ENCODE measurements around the gene SLC9A1. TPM values are rescaled to one million over a fixed set of nuclear protein-coding genes. Genes with fewer than 3 reads are reported as not detected.

Gene SLC9A1
- total and polyA plus RNA-seq, 2 donors (not counting 1 experiment from before 2014, with no cell fraction given) = 7.3 to 22.5 TPM

- Histone ChIP-seq H2AFZ (ENCODE audit: insufficient read depth, low read depth, low read length, poor library complexity, severe bottlenecking) (no peak overlapping the region), H3K79me2 (ENCODE audit: control insufficient read depth, insufficient read depth, low read length) (peaks cover 63% of the 10 kb centered on the region), H3K4me2 (replicated peaks; ENCODE audit: low read depth, low read length, poor library complexity, severe bottlenecking) (no peak overlapping the region), H3K36me3 (replicated peaks in 1 of 2; ENCODE audit: control extremely low read depth in 1 of 2, control insufficient read depth in 1 of 2, extremely low read depth in 1 of 2, insufficient read depth in 2 of 2, low read length in 1 of 2) (peaks cover 0 to 7% of the 10 kb centered on the region in 2 experiments), H3K27ac (ENCODE audit: low read length in 2 of 2) (no peak overlapping the region), H3K9me3 (ENCODE audit: control extremely low read depth in 1 of 3, control insufficient read depth in 2 of 3, insufficient read depth in 1 of 3, low read length in 2 of 3) (no peaks in the 10 kb centered on the region), H3K9ac (ENCODE audit: low read length) (no peak overlapping the region), H3K4me1 (ENCODE audit: control insufficient read depth in 2 of 2, insufficient read depth in 2 of 2, low read length in 2 of 2) (peaks cover 3 to 23% of the 10 kb centered on the region in 2 donors), H3K27me3 (replicated peaks in 1 of 4; ENCODE audit: control extremely low read depth in 1 of 4, control insufficient read depth in 3 of 4, insufficient read depth in 4 of 4, low read length in 3 of 4) (no peaks in the 10 kb centered on the region), H3K4me3 (ENCODE audit: control extremely low read depth in 1 of 5, extremely low read depth in 1 of 5, insufficient read depth in 1 of 5, low read depth in 2 of 5, low read length in 4 of 5) (no peak overlapping the region), H4K20me1 (ENCODE audit: control insufficient read depth, insufficient read depth, low read length, poor library complexity, severe bottlenecking) (no peaks in the 10 kb centered on the region)
- Mint-ChIP-seq H3K9me3 (ENCODE audit: insufficient read depth) (no peaks in the 10 kb centered on the region), H3K4me1 (peaks cover 33% of the 10 kb centered on the region), H3K27ac (no peak overlapping the region), H3K4me3 (no peak overlapping the region), H3K27me3 (no peaks in the 10 kb centered on the region)
- TF ChIP-seq, protein P1, sequence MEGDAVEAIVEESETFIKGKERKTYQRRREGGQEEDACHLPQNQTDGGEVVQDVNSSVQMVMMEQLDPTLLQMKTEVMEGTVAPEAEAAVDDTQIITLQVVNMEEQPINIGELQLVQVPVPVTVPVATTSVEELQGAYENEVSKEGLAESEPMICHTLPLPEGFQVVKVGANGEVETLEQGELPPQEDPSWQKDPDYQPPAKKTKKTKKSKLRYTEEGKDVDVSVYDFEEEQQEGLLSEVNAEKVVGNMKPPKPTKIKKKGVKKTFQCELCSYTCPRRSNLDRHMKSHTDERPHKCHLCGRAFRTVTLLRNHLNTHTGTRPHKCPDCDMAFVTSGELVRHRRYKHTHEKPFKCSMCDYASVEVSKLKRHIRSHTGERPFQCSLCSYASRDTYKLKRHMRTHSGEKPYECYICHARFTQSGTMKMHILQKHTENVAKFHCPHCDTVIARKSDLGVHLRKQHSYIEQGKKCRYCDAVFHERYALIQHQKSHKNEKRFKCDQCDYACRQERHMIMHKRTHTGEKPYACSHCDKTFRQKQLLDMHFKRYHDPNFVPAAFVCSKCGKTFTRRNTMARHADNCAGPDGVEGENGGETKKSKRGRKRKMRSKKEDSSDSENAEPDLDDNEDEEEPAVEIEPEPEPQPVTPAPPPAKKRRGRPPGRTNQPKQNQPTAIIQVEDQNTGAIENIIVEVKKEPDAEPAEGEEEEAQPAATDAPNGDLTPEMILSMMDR (IDR thresholded peaks at IDR 0.05) = no peak
- TF ChIP-seq EZH2 (IDR thresholded peaks at IDR 0.05; ENCODE audit: borderline replicate concordance, insufficient read depth, low read depth, low read length, poor library complexity, severe bottlenecking) = no peak
- ChIA-PET POLR2A (interaction anchor here (0.6 to 1.2 kb wide), 2 partner anchors 11 to 1111 kb away, joined by 3 to 11 read pairs; no protein-coding TSS in a partner anchor), CTCF (interaction anchor here (1.1 to 1.7 kb wide), 2 partner anchors 9 to 34 kb away, joined by 4 to 6 read pairs; partner anchors contain the start of gene SLC9A1)
- WGBS (ENCODE audit: insufficient coverage) = 98% methylated on average over 6 of the region's 7 CpGs
- intact Hi-C loops (cut with micrococcal nuclease) = no loop called here
- DNase-seq (no peak), ATAC-seq (ENCODE audit: low read depth) (no peak)
Observed at GRCh38 chr1:27145934-27146354, 9.0 kb downstream of the SLC9A1 start.

GRCh38 chr1:27144920-27145661, 9.8 kb downstream of the SLC9A1 start:
- POLR2A ChIA-PET = interaction anchor here (1.2 kb wide), 1 partner anchor 12 kb away, joined by 3 read pairs; no protein-coding TSS in a partner anchor
- H3K27ac ChIP-seq (ENCODE audit: low read length in 2 of 2) = no peak overlapping the region
- peaks cover 68% of the 10 kb centered on the region for H3K79me2 ChIP-seq (ENCODE audit: control insufficient read depth, insufficient read depth, low read length)
- WGBS (ENCODE audit: insufficient coverage) = 88% methylated on average over 2 of the region's 5 CpGs
- peaks cover 0 to 7% of the 10 kb centered on the region in 2 experiments for H3K36me3 ChIP-seq (replicated peaks in 1 of 2; ENCODE audit: control extremely low read depth in 1 of 2, control insufficient read depth in 1 of 2, extremely low read depth in 1 of 2, insufficient read depth in 2 of 2, low read length in 1 of 2)
- H3K4me2 ChIP-seq (replicated peaks; ENCODE audit: low read depth, low read length, poor library complexity, severe bottlenecking) = no peak overlapping the region
- Mint-ChIP-seq H3K9me3 (ENCODE audit: insufficient read depth) (no peaks in the 10 kb centered on the region), H3K4me3 (no peak overlapping the region), H3K27me3 (no peaks in the 10 kb centered on the region), H3K27ac (no peak overlapping the region), H3K4me1 (peaks cover 32% of the 10 kb centered on the region)
- intact Hi-C loops (cut with micrococcal nuclease) = no loop called here
- no peak overlapping the region for H3K9ac ChIP-seq (ENCODE audit: low read length)
- no peaks in the 10 kb centered on the region for H3K9me3 ChIP-seq (ENCODE audit: control extremely low read depth in 1 of 3, control insufficient read depth in 2 of 3, insufficient read depth in 1 of 3, low read length in 2 of 3)
- no peaks in the 10 kb centered on the region for H3K27me3 ChIP-seq (replicated peaks in 1 of 4; ENCODE audit: control extremely low read depth in 1 of 4, control insufficient read depth in 3 of 4, insufficient read depth in 4 of 4, low read length in 3 of 4)
- no peak overlapping the region for H2AFZ ChIP-seq (ENCODE audit: insufficient read depth, low read depth, low read length, poor library complexity, severe bottlenecking)
- TF ChIP-seq, protein P1 (IDR thresholded peaks at IDR 0.05) = no peak
- TF ChIP-seq EZH2 (IDR thresholded peaks at IDR 0.05; ENCODE audit: borderline replicate concordance, insufficient read depth, low read depth, low read length, poor library complexity, severe bottlenecking) = no peak
- ATAC-seq (ENCODE audit: low read depth) = no peak
- no peaks in the 10 kb centered on the region for H4K20me1 ChIP-seq (ENCODE audit: control insufficient read depth, insufficient read depth, low read length, poor library complexity, severe bottlenecking)
- no peak for DNase-seq
- H3K4me3 ChIP-seq (ENCODE audit: control extremely low read depth in 1 of 5, extremely low read depth in 1 of 5, insufficient read depth in 1 of 5, low read depth in 2 of 5, low read length in 4 of 5) = no peak overlapping the region
- H3K4me1 ChIP-seq (ENCODE audit: control insufficient read depth in 2 of 2, insufficient read depth in 2 of 2, low read length in 2 of 2) = peaks cover 3 to 23% of the 10 kb centered on the region in 2 donors
- CTCF ChIA-PET = interaction anchor here (1.0 to 1.7 kb wide), 3 partner anchors 10 to 42 kb away, joined by 3 to 6 read pairs (median 4); partner anchors contain the start of gene SLC9A1
